ENCODE measurements around the gene SRSF5. TPM values are rescaled to one million over a fixed set of nuclear protein-coding genes. Genes with fewer than 3 reads are reported as not detected.
"Not testable (repeated sequence)": the region's sequence is repeated elsewhere in the genome, so short reads cannot be mapped to it uniquely, and the experiment has no call there.

Gene SRSF5
- total RNA-seq, 1 donor from 2014 or later, result 288 TPM

DNA sequence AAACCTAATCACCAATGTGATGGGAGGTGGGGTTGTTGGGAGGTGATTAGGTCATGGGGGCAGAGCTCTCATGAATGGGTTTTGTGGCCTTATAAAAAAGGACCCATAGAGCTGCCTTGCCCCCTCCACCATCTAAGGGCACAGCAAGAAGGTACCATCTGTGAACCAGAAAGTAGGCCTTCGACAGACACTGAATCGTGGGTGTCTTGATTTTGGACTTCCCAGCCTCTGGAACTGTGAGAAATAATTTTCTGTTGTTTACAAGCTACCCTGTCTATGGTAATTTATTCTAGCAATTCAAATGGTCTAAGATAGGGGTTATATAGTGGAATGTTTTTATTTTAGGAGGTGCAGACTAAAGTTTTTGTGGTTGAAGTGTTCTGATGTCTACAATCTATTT, 38.0 kb downstream of the SRSF5 start:
- no peak for DNase-seq (ENCODE audit: low spot score)

DNA sequence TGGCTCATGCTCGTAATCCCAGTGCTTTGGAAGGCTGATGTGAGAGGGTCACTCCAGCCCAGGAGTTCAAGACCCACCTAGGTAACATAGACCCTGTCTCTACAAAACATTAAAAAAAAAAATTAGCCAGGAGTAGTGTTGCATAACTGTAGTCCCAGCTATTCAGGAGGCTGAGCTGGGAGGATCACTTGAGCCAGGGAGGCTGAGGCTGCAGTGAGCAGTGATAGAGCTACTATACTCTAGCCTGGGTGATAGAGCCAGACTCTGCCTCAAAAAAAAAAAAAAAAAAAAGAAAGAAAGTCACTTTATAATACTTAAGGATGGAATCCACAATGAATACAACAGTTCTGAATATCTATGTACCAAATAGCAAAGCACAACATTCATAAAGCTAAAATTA, 40.2 kb downstream of the SRSF5 start:
- no peak for DNase-seq (ENCODE audit: low spot score)

DNA sequence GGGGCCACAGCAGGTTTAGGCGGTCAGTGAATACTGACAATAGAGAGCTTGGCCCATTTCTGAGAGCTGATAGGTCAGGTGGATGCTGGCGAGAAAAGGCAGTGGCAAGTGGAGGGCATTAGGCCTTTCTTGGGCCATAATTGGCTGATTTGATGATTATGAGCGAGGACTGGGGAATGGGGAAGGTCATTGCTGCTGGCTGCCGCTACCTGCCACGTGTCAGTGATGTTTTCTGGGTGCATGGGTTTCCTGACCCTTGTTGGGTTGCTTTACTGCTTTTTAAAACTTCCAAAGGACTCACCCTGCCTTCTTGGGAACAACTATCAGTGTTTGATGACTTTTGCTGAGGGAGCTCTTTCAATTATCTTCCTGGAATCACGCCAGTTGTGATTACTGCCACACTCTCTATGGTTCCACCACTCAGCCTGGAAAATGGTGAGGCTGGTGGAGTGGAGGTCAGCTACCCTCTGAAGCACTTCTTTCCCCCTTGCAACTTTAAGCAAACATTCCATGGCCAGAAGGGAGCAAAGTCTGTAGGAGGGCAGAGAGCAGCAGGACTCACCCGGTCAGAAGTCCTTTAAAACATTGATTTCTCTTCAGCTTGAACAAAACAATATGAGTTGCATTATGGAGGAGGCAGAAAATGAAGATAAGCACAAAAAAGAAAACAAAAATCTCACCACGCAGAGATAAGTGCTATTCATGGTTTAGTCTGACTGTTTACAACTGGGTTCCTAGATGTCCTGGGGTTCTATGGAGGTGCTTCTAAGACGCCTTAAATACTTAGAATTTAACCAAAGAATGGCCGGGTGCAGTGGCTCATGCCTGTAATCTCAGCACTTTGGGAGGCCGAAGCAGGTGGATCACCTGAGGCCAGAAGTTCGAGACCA, 42.2 kb downstream of the SRSF5 start:
- no peak for DNase-seq (ENCODE audit: low spot score)

DNA sequence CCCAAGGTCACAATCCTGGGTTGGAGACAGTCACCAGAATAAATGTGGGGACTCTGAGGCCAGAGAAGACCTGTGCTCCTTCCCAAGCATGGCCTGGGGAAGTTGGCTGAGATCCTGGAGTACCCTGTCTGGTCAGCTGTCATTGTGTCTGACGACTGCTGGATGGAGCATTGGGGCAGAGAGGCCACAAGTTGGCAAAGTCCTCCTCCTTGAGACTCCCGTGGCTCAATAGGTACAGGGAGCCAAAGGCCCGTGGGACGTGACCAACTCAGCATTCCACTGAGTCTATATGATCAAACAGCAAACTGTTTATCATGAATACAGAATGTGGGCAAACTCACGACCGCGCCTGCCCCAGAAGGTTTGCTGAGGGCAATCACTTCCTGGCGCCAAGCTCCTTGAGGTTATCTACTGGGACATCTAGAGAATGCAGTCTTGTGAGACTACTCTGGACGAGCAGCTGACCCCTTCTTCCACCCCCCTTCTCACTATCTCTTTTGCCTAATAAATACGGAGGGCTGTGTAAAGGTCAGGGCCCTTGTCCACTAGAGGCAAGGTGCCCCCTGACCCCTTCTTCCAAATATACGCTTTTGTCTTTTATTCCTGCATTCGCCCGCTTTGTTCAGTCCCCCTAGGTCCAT, 44.4 kb downstream of the SRSF5 start:
- no peak for DNase-seq (ENCODE audit: low spot score)

DNA sequence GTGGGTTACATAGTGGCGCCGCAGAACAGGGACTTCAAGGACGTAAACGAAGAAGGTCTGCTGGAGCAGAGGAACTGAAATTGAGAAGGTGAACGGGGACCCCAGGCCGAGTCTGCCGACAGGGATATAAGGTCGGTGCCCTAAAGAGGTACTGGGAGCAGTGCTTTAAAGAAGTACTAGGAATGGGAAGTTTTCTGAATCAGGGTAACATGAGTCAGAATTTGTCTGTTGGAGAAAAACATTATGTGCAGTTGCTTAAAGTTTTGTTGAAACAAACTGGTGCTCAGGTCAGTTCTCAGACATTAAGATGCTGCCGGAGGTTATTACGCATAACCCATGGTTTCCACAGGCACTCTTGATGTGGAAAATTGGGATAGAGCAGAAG, 44.9 kb downstream of the SRSF5 start:
- DNase-seq (ENCODE audit: low spot score), result no peak

DNA sequence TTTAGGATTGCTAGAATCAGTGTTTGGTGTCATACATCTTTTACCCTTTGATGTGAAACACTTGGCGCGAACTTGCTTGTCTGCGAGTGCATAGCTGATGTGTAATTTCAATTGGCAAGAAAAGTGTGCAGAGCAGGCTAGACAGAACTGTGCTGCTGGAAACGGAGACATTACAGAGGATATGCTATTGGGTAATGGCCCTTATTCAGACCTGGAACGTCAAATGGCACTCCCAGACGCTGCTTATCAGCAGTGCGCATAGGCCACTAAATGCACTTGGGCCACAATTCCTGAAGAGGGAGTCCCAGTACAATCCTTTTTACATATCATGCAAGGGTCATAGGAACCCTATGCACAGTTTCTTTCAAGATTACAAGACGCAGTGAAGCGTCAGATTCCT, 45.8 kb downstream of the SRSF5 start:
- DNase-seq (ENCODE audit: low spot score), result no peak

DNA sequence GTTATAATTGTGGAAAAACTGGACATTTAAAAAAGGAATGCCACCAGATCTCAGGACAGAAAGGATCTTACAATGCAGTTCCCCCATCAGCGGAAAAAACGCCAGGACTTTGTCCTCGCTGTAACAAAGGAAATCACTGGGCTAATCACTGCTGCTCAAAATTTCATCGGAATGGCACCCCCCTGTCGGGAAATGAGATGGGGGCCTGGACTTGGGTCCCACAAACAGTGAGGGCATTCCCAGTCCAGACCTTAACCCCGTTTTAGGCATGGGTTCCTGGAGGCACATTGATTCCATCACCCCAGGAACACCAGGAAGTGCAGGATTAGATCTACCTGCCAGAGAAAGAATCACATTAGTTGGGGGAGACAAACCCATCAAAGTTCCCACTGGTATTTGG, 46.4 kb downstream of the SRSF5 start:
- DNase-seq (ENCODE audit: low spot score), result not testable (repeated sequence)

DNA sequence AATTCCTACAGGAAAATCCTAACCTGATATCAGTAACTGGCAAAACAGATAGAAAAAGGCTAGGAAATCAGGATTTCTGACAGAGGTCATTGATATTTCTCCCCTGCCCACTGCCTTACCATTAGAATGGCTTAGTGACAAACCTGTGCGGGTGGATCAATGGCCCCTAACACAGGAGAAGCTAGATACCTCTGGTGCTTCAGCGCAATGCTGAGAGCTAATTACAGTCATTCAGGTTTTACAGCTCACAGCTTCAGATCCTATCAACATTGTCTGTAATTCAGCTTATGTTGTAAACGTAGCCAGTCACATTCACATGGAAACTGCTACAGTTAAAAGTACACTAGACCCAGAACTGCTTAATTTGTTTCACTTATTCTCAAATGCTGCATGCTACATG, 47.5 kb downstream of the SRSF5 start:
- no peak for DNase-seq (ENCODE audit: low spot score)

DNA sequence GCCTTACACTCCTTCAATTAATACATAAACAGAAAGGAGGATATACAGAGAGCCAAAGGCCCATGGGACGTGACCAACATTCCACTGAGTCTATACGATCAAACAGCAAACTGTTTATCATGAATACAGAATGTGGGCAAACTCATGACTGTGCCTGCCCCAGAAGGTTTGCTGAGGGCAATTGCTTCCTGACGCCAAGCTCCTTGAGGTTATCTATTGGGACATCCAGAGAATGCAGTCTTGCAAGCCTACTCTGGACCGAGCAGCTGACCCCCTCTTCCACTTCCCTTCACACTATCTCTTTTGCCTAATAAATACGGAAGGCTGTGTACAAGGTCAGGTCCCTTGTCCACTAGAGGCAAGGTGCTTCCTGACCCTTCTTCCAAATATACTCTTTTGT, 48.6 kb downstream of the SRSF5 start:
- no peak for DNase-seq (ENCODE audit: low spot score)

DNA sequence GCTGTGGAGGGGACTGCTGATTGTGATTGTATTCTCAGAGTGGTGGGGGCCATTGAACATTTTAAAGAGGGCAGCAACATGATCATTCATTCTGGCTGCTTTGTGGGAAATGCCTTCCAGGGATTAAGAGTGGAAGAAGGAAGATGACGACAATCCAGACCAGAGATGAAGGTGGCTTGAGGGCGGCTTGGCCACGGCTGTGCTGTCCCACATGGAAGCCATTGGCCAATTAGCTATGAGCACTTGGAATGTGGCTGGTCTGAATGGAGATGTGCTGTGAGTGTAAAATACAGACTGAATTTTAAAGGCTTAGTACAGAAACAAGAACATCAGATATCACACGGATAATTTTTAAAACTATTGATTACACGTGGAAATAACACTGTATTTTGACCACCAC, 49.3 kb downstream of the SRSF5 start:
- DNase-seq (ENCODE audit: low spot score), result no peak

DNA sequence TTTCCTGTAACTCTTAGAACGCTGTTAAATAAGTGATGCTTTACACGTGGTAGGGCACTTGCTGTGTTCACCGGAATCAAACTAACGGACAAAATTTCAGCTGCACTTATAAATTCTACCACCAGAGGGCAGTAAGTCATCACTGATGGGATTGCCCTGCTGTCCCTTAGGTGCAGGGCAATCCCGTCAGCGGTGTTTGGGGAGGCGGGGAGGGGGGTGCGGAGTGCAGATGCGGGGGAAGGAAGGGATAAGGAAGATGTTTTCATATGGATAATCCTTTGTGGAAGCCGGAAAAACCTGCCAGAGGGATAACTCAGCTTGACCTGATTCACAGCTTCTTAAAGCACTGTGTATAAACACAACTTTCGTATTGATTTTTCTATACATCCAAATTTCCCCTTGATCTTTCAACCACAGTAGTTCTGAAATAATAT, 51.8 kb downstream of the SRSF5 start:
- no peak for DNase-seq (ENCODE audit: low spot score)

DNA sequence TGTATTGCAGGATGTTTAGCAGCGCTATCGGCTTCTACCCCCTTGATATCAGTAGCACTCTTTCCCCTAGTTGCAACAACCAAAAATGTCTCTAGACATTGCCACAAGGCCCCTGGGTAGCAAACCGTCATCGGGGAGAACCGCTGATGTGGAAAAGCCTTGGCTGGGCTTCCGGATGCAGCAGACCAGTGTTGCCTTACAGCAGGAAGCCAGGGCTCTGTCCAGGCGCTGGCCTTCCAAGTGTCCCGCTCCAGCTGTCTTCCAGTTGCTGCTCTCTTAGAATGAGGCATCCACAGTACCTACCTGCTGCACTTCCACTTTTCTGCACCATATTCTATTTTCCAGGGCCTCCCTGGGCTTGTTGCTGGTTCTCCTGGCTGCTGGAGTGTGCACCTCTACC, 52.7 kb downstream of the SRSF5 start:
- DNase-seq (ENCODE audit: low spot score), result no peak

DNA sequence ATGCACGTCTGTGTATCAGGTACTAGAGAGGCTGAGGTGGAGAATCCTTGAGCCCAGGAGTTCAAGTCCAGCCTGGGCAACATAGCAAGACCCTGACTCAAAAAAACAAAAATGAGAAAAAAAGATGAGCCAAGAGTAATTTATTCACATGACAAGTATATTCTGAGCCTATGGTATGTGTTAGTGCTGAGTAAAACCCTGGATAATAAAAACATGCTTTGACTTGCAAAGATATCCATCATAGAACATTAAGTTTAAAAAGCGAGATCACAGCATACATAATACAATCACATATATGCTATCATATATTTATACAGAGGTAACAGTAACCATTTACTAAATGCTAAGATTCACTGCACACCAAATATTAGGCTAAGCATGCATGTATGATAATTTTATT, 54.0 kb downstream of the SRSF5 start:
- DNase-seq (ENCODE audit: low spot score), result no peak

Other genes starting within 250 kb of the SRSF5 start
- not detected for gene CCDC177, start 192.3 kb upstream of the SRSF5 start, total RNA-seq
- gene SUSD6, start 155.5 kb upstream of the SRSF5 start, total RNA-seq, result 48.0 TPM
- gene SLC10A1, start 30.1 kb downstream of the SRSF5 start, total RNA-seq, result not detected
- 0.93 TPM for gene SMOC1, start 112.3 kb downstream of the SRSF5 start, total RNA-seq